IMR-90 (cell line): Measurements from ENCODE around the gene FAM168B. TPM values are rescaled to one million over a fixed set of nuclear protein-coding genes. Genes with fewer than 3 reads are reported as not detected.

Experiments used
- ATAC-seq: fragments of 200-7000 bp; cut with Tn5 transposase; 2 replicates; pipeline ENCODE4 v1.9.1; 2020; ENCODE audit warnings: low read depth, mild to moderate bottlenecking, moderate library complexity
- BruUV-seq: library from RNA; stranded (reverse); fragments of 400-500 nt; replicated peaks from 2 replicates; lab custom pipeline; 2021; lab: Mats Ljungman, UMichigan
- CTCF ChIA-PET: fragments of 300-600 bp; formaldehyde crosslinking; extraction: SDS; loops from one replicate; lab custom pipeline; 2021; ENCODE audit warnings: antibody characterized with exemption; lab: Yijun Ruan, JAX
- POLR2A ChIA-PET: fragments of 300-600 bp; sonication (Branson Sonifier 250); formaldehyde crosslinking; loops from one replicate; lab custom pipeline; 2022; ENCODE audit warnings: antibody characterized with exemption; ENCODE audit not compliant: unreplicated experiment; lab: Charles Lee
- DNase-seq: peaks from one replicate; pipeline ENCODE4 v3.0.0; 2013
- H2AFZ ChIP-seq: replicated peaks from 2 replicates; pipeline ENCODE3; 2013; ENCODE audit warnings: low read length, mild to moderate bottlenecking; ENCODE audit not compliant: poor library complexity
- H2AK5ac ChIP-seq: 2 replicates; pipeline ENCODE4 v1.6.1; 2013; ENCODE audit warnings: low read depth, low read length, inconsistent platforms
- H2AK9ac ChIP-seq: replicated peaks from 2 replicates; pipeline ENCODE3; 2013; ENCODE audit warnings: mild to moderate bottlenecking, low read depth, low read length, moderate library complexity; ENCODE audit not compliant: poor library complexity
- H2BK120ac ChIP-seq: 2 replicates; pipeline ENCODE4 v1.6.1; 2013; ENCODE audit warnings: low read depth, low read length, inconsistent platforms
- H2BK15ac ChIP-seq: 3 replicates; pipeline ENCODE4 v1.6.1; 2013; ENCODE audit warnings: low read depth, low read length, inconsistent platforms
- H2BK20ac ChIP-seq: 2 replicates; pipeline ENCODE4 v1.6.1; 2013; ENCODE audit warnings: low read depth, mild to moderate bottlenecking, inconsistent platforms, low read length, moderate library complexity
- H2BK5ac ChIP-seq: 2 replicates; pipeline ENCODE4 v1.6.1; 2013; ENCODE audit warnings: mild to moderate bottlenecking, low read depth, low read length, inconsistent platforms; ENCODE audit not compliant: poor library complexity, severe bottlenecking
- H3K14ac ChIP-seq: replicated peaks from 2 replicates; pipeline ENCODE4 v1.6.1; 2013; ENCODE audit warnings: low read depth, low read length, inconsistent platforms
- H3K18ac ChIP-seq: 2 replicates; pipeline ENCODE4 v1.6.1; 2013; ENCODE audit warnings: low read depth, low read length, control low read depth
- H3K23ac ChIP-seq: 2 replicates; pipeline ENCODE4 v1.6.1; 2013; ENCODE audit warnings: low read depth, low read length, inconsistent platforms
- H3K27ac ChIP-seq: 2 replicates; pipeline ENCODE4 v1.5.1; 2013; ENCODE audit warnings: mild to moderate bottlenecking, control low read depth, low read length; ENCODE audit not compliant: insufficient read depth
- H3K27me3 ChIP-seq: 2 replicates; pipeline ENCODE4 v1.6.1; 2013; ENCODE audit warnings: low read length; ENCODE audit not compliant: control insufficient read depth, insufficient read depth
- H3K36me3 ChIP-seq: 2 replicates; pipeline ENCODE4 v1.6.1; 2013; ENCODE audit warnings: low read length, mixed read lengths; ENCODE audit not compliant: control insufficient read depth, insufficient read depth
- H3K4ac ChIP-seq: 2 replicates; pipeline ENCODE4 v1.6.1; 2013; ENCODE audit warnings: low read depth, low read length, inconsistent platforms
- H3K4me1 ChIP-seq: 2 replicates; pipeline ENCODE4 v1.6.1; 2013; ENCODE audit warnings: low read length, mixed read lengths; ENCODE audit not compliant: control insufficient read depth, insufficient read depth
- H3K4me2 ChIP-seq: 2 replicates; pipeline ENCODE4 v1.6.1; 2013; ENCODE audit warnings: low read depth, mild to moderate bottlenecking, control low read depth, low read length, moderate library complexity
- H3K4me3 ChIP-seq: 2 replicates; pipeline ENCODE4 v1.5.1; 2013; ENCODE audit warnings: low read depth, mild to moderate bottlenecking, control low read depth, low read length, moderate library complexity; ENCODE audit not compliant: insufficient read depth
- H3K56ac ChIP-seq: 2 replicates; pipeline ENCODE4 v1.6.1; 2013; ENCODE audit warnings: low read length, inconsistent platforms; ENCODE audit not compliant: insufficient read depth; ENCODE audit errors: extremely low read depth
- H3K79me1 ChIP-seq, 2 experiments: 2 replicates each; pipeline ENCODE4 v1.6.1; 2013; ENCODE audit warnings: low read length in 2 of 2, inconsistent platforms in 1 of 2, low read depth in 1 of 2
- H3K9ac ChIP-seq: 2 replicates; pipeline ENCODE4 v1.6.1; 2013; ENCODE audit warnings: low read depth, low read length, control low read depth
- H3K9me1 ChIP-seq: 2 replicates; pipeline ENCODE4 v1.6.1; 2013; ENCODE audit warnings: low read length, inconsistent platforms; ENCODE audit not compliant: insufficient read depth
- H3K9me3 ChIP-seq: 2 replicates; pipeline ENCODE4 v1.6.1; 2013; ENCODE audit warnings: low read length; ENCODE audit not compliant: control insufficient read depth, insufficient read depth
- H4K20me1 ChIP-seq: 2 replicates; pipeline ENCODE4 v1.6.1; 2013; ENCODE audit warnings: low read length, inconsistent platforms; ENCODE audit not compliant: insufficient read depth
- H4K5ac ChIP-seq: 2 replicates; pipeline ENCODE4 v1.6.1; 2013; ENCODE audit warnings: mild to moderate bottlenecking, low read depth, low read length, control low read depth
- H4K8ac ChIP-seq, 2 experiments: 2 replicates each; pipeline ENCODE4 v1.6.1; 2013; ENCODE audit warnings: low read depth in 2 of 2, low read length in 2 of 2, control low read depth in 1 of 2, inconsistent platforms in 1 of 2
- H4K91ac ChIP-seq: 2 replicates; pipeline ENCODE4 v1.6.1; 2013; ENCODE audit warnings: low read depth, low read length, inconsistent platforms; ENCODE audit not compliant: insufficient read depth
- BHLHE40 ChIP-seq: fragments of 150-350 bp; IDR thresholded peaks from 2 replicates; pipeline ENCODE4 v1.6.1; 2016; ENCODE audit warnings: mild to moderate bottlenecking, low read depth, low read length
- CEBPB ChIP-seq: IDR thresholded peaks from 2 replicates; pipeline ENCODE4 v1.6.1; 2012; ENCODE audit warnings: low read depth, low read length, improper control_type of control experiment
- FOS ChIP-seq: fragments of 150-350 bp; IDR thresholded peaks from 2 replicates; pipeline ENCODE4 v1.6.1; 2016; ENCODE audit warnings: low read depth, low read length
- MAFK ChIP-seq: IDR thresholded peaks from 2 replicates; pipeline ENCODE4 v1.6.1; 2012; ENCODE audit warnings: low read depth, low read length, improper control_type of control experiment
- MXI1 ChIP-seq: IDR thresholded peaks from 2 replicates; pipeline ENCODE4 v1.6.1; 2012; ENCODE audit warnings: low read depth, mild to moderate bottlenecking, low read length, moderate library complexity, borderline replicate concordance
- NFE2L2 ChIP-seq: fragments of 150-350 bp; IDR thresholded peaks from 2 replicates; pipeline ENCODE4 v1.6.1; 2016; ENCODE audit warnings: low read depth, mild to moderate bottlenecking, low read length
- POLR2A ChIP-seq: IDR thresholded peaks from 2 replicates; pipeline ENCODE4 v1.6.1; 2012; ENCODE audit warnings: mild to moderate bottlenecking, low read depth, low read length
- RAD21 ChIP-seq: IDR thresholded peaks from 2 replicates; pipeline ENCODE4 v1.6.1; 2012; ENCODE audit warnings: low read length, improper control_type of control experiment
- RCOR1 ChIP-seq: IDR thresholded peaks from 2 replicates; pipeline ENCODE4 v1.6.1; 2012; ENCODE audit warnings: mild to moderate bottlenecking, low read length, improper control_type of control experiment; ENCODE audit not compliant: insufficient replicate concordance
- RFX5 ChIP-seq: IDR thresholded peaks from 2 replicates; pipeline ENCODE4 v1.8.0; 2012; ENCODE audit warnings: low read depth, mild to moderate bottlenecking, low read length, moderate library complexity
- SMC3 ChIP-seq: fragments of 150-350 bp; IDR thresholded peaks from 2 replicates; pipeline ENCODE4 v1.6.1; 2016; ENCODE audit warnings: low read depth, mild to moderate bottlenecking, antibody characterized with exemption, low read length, moderate library complexity
- WGBS, 2 experiments: methylation state at CpG; one replicate each; pipeline versions ENCODE4 v1.1.5 to v1.1.7; 2013; ENCODE audit warnings: missing lambda C conversion rate in 2 of 2; ENCODE audit not compliant: insufficient read length in 1 of 2; ENCODE audit errors: extremely low coverage in 2 of 2; 5-methylcytosine and 5-hydroxymethylcytosine counted together
- dilution Hi-C: fragments of 300-500 bp; cut with HindIII; formaldehyde crosslinking; loops from one replicate; pipeline ENCODE4 v1.14.3; 2018; ENCODE audit warnings: low sequenced_read_pairs; ENCODE audit not compliant: unreplicated experiment
- in situ Hi-C: fragments of 300-500 bp; cut with MboI; formaldehyde crosslinking; loops from 3 replicates; pipeline ENCODE4 v1.14.3; 2019; ENCODE audit warnings: low sequenced_read_pairs, inconsistent platforms, mixed read lengths
- intact Hi-C: fragments of 100-400 bp; cut with micrococcal nuclease; formaldehyde crosslinking; loops from 2 replicates; pipeline ENCODE4 v1.10.0; 2022
- polyA plus RNA-seq, 3 experiments: library from polyadenylated mRNA; depleted of rRNA; stranded (reverse); fragments of >200 nt; gene quantifications; 2 replicates each; pipeline ENCODE4 v1.2.3, GENCODE V29; 2012; ENCODE audit warnings: low replicate concordance in 1 of 3
- total RNA-seq: library from RNA; depleted of rRNA; stranded (reverse); fragments of >200 nt; gene quantifications from 2 replicates; pipeline ENCODE4 v1.2.3, GENCODE V29; 2012
- TF ChIP-seq, protein P1 (sequence below): conservative IDR thresholded peaks from 2 replicates; pipeline ENCODE4 v1.5.1; 2012; ENCODE audit warnings: mild to moderate bottlenecking, low read depth, low read length, improper control_type of control experiment
- TF ChIP-seq, protein P2 (sequence below): fragments of 150-350 bp; IDR thresholded peaks from 2 replicates; pipeline ENCODE4 v1.6.1; 2016; ENCODE audit warnings: low read depth, mild to moderate bottlenecking, low read length, moderate library complexity, borderline replicate concordance
- TF ChIP-seq, protein P3 (sequence below): fragments of 150-350 bp; IDR thresholded peaks from 2 replicates; pipeline ENCODE4 v1.6.1; 2017; ENCODE audit warnings: mild to moderate bottlenecking, antibody characterized with exemption, low read length, low read depth

Gene FAM168B
- total and polyA plus RNA-seq, 2 of the 4 experiments (the other 2 are of a cell fraction), result 76.4 to 106 TPM

DNA sequence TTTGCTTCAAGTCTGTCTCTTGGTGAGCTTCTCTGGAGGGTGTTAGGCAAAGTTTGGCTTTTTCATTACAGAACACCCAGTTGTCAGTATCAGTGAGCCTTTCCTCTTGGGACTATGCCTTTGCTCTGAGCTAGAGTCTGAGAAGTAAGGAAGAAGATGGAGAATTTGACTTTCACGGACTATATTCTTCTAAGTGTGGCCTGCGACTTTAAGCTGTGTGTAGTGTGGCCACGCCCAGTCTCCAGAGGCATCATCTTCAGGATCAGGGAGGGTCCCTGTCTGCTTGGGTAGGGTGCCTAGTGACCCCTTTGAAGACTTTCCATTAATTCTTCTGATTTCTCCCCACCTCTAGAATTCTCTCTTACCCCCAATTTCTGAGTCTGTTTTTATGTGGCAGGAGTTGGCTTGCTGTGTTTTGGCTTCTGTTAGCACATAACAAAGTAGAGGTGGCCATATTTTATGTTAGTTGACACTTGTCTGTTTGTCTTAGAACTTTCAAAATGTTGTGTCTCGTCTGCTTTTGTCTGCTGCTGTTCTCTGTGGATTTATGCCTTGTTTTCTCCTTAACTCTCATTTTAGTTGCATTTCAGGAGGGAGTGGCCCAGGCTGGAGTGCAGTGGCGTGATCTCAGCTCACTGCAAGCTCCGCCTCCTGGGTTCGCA is 20.4 kb upstream of the FAM168B start:
- Histone ChIP-seq H2BK20ac (no peak overlapping the region), H4K91ac (no peak overlapping the region), H2BK5ac (no peak overlapping the region), H2AK5ac (no peak overlapping the region), H3K9ac (no peak overlapping the region), H3K36me3 (peaks cover 2% of the 10 kb centered on the region), H3K4me1 (peaks cover 4% of the 10 kb centered on the region), H4K20me1 (peaks cover 44% of the 10 kb centered on the region), H2AK9ac (no peak overlapping the region), H3K14ac (no peak overlapping the region), H3K23ac (no peak overlapping the region; the same call in 1 of the 2 replicates), H3K9me1 (peaks cover 13% of the 10 kb centered on the region; the same call in 1 of the 2 replicates), H3K56ac (no peak overlapping the region), H3K27me3 (no peaks in the 10 kb centered on the region), H2BK120ac (no peak overlapping the region), H2BK15ac (no peak overlapping the region), H3K27ac (no peak overlapping the region), H4K5ac (no peak overlapping the region), H3K79me1 (peaks cover 33 to 58% of the 10 kb centered on the region in 2 experiments), H3K4me2 (no peak overlapping the region), H2AFZ (no peak overlapping the region), H3K4me3 (no peak overlapping the region), H3K9me3 (no peaks in the 10 kb centered on the region), H3K4ac (no peak overlapping the region), H3K18ac (no peak overlapping the region), H4K8ac (no peak overlapping the region)
- intact Hi-C loops, result no loop called here
- ChIA-PET POLR2A (no interaction called here), CTCF (no interaction called here)
- no TSS peak for BruUV-seq
- TF ChIP-seq MXI1, result no peak
- TF ChIP-seq RCOR1, result no peak
- no peak for TF ChIP-seq RFX5
- no peak for TF ChIP-seq CEBPB
- no peak for TF ChIP-seq NFE2L2
- TF ChIP-seq SMC3, result no peak
- TF ChIP-seq, protein P1, sequence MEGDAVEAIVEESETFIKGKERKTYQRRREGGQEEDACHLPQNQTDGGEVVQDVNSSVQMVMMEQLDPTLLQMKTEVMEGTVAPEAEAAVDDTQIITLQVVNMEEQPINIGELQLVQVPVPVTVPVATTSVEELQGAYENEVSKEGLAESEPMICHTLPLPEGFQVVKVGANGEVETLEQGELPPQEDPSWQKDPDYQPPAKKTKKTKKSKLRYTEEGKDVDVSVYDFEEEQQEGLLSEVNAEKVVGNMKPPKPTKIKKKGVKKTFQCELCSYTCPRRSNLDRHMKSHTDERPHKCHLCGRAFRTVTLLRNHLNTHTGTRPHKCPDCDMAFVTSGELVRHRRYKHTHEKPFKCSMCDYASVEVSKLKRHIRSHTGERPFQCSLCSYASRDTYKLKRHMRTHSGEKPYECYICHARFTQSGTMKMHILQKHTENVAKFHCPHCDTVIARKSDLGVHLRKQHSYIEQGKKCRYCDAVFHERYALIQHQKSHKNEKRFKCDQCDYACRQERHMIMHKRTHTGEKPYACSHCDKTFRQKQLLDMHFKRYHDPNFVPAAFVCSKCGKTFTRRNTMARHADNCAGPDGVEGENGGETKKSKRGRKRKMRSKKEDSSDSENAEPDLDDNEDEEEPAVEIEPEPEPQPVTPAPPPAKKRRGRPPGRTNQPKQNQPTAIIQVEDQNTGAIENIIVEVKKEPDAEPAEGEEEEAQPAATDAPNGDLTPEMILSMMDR, result no peak
- no peak for TF ChIP-seq POLR2A
- no peak for TF ChIP-seq FOS
- TF ChIP-seq, protein P2, sequence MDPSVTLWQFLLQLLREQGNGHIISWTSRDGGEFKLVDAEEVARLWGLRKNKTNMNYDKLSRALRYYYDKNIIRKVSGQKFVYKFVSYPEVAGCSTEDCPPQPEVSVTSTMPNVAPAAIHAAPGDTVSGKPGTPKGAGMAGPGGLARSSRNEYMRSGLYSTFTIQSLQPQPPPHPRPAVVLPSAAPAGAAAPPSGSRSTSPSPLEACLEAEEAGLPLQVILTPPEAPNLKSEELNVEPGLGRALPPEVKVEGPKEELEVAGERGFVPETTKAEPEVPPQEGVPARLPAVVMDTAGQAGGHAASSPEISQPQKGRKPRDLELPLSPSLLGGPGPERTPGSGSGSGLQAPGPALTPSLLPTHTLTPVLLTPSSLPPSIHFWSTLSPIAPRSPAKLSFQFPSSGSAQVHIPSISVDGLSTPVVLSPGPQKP, result no peak
- no peak for TF ChIP-seq RAD21
- TF ChIP-seq, protein P3, sequence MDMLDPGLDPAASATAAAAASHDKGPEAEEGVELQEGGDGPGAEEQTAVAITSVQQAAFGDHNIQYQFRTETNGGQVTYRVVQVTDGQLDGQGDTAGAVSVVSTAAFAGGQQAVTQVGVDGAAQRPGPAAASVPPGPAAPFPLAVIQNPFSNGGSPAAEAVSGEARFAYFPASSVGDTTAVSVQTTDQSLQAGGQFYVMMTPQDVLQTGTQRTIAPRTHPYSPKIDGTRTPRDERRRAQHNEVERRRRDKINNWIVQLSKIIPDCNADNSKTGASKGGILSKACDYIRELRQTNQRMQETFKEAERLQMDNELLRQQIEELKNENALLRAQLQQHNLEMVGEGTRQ, result no peak
- no peak for TF ChIP-seq BHLHE40
- TF ChIP-seq MAFK, result no peak
- WGBS, 2 experiments, result no CpG with 5 or more reads among the region's 7 CpGs
- ATAC-seq (no peak), DNase-seq (no peak)
- dilution Hi-C loops, result no loop called here
- in situ Hi-C loops, result loop anchor here (25.0 kb wide), 2 partner anchors 399 to 751 kb away; partner anchors contain the start of gene PTPN18
